OCI-LY7 (cell line): ENCODE measurements around the gene SLC25A21. TPM values are rescaled to one million over a fixed set of nuclear protein-coding genes. Genes with fewer than 3 reads are reported as not detected.

Experiments
- BruUV-seq: library from RNA; stranded (reverse); fragments of 400-500 nt; replicated peaks from 2 replicates; lab custom pipeline; 2021; lab: Mats Ljungman, UMichigan
- CTCF ChIA-PET: fragments of 300-600 bp; sonication (Branson Sonifier 250); formaldehyde crosslinking; loops from one replicate; lab custom pipeline; 2022; ENCODE audit warnings: antibody characterized with exemption; ENCODE audit not compliant: unreplicated experiment; lab: Charles Lee
- POLR2A ChIA-PET: fragments of 300-600 bp; sonication (Branson Sonifier 250); formaldehyde crosslinking; loops from one replicate; lab custom pipeline; 2022; ENCODE audit warnings: antibody characterized with exemption; lab: Charles Lee
- DNase-seq: peaks from one replicate; pipeline ENCODE4 v3.0.0-alpha.2; 2015; ENCODE audit warnings: low spot score
- H2AFZ ChIP-seq: fragments of 200-600 bp; sonication (generic), shearing (Covaris generic); 2 replicates; pipeline ENCODE4 v1.6.1; 2014; ENCODE audit warnings: mild to moderate bottlenecking, antibody characterized with exemption, low read length, moderate library complexity
- H3K27ac ChIP-seq: fragments of 200-600 bp; sonication (generic); 2 replicates; pipeline ENCODE4 v1.5.1; 2014; ENCODE audit warnings: mixed run types, low read depth, mild to moderate bottlenecking, moderate library complexity, low read length, inconsistent platforms; ENCODE audit not compliant: poor library complexity, severe bottlenecking
- H3K36me3 ChIP-seq: fragments of 200-600 bp; sonication (generic); 2 replicates; pipeline ENCODE4 v1.6.1; 2014; ENCODE audit warnings: mild to moderate bottlenecking, antibody characterized with exemption, low read length, moderate library complexity, mixed read lengths; ENCODE audit not compliant: insufficient read depth
- H3K4me1 ChIP-seq: fragments of 200-600 bp; sonication (generic); 2 replicates; pipeline ENCODE4 v1.5.1; 2014; ENCODE audit warnings: mild to moderate bottlenecking, low read length; ENCODE audit not compliant: insufficient read depth, poor library complexity, severe bottlenecking
- H3K4me2 ChIP-seq: fragments of 200-600 bp; sonication (generic); 2 replicates; pipeline ENCODE4 v1.6.1; 2014; ENCODE audit warnings: mild to moderate bottlenecking, low read length
- H3K4me3 ChIP-seq: fragments of 200-600 bp; sonication (generic); 2 replicates; pipeline ENCODE4 v1.5.1; 2014; ENCODE audit warnings: mild to moderate bottlenecking, low read depth, low read length; ENCODE audit not compliant: poor library complexity, severe bottlenecking
- H3K79me2 ChIP-seq: fragments of 200-600 bp; sonication (generic); 2 replicates; pipeline ENCODE4 v1.6.1; 2016; ENCODE audit warnings: low read depth, mild to moderate bottlenecking, low read length, moderate library complexity, mixed read lengths; ENCODE audit not compliant: insufficient read depth
- H3K9me2 ChIP-seq: fragments of 200-600 bp; sonication (generic); 2 replicates; pipeline ENCODE4 v1.6.1; 2016; ENCODE audit warnings: mild to moderate bottlenecking, low read length, mixed read lengths; ENCODE audit not compliant: insufficient read depth
- H3K9me3 ChIP-seq: fragments of 200-600 bp; sonication (generic); 2 replicates; pipeline ENCODE4 v1.6.1; 2014; ENCODE audit warnings: mild to moderate bottlenecking, mixed run types, low read length, mixed read lengths
- H4K20me1 ChIP-seq: fragments of 200-600 bp; sonication (generic); 2 replicates; pipeline ENCODE4 v1.6.1; 2014; ENCODE audit warnings: mild to moderate bottlenecking, antibody characterized with exemption, low read length, moderate library complexity, mixed read lengths; ENCODE audit not compliant: insufficient read depth
- EZH2phosphoT487 ChIP-seq: fragments of 200-600 bp; sonication (generic); IDR thresholded peaks from 2 replicates; pipeline ENCODE4 v1.6.1; 2018; ENCODE audit warnings: low read depth, borderline replicate concordance, mild to moderate bottlenecking, mixed run types, antibody characterized with exemption, low read length, moderate library complexity, mixed read lengths
- intact Hi-C: fragments of 100-400 bp; cut with micrococcal nuclease; formaldehyde crosslinking; loops from one replicate; pipeline ENCODE4 v1.10.0; 2022; ENCODE audit not compliant: unreplicated experiment
- total RNA-seq, 2 experiments: library from RNA; depleted of rRNA in 1 of 2; stranded (reverse); fragments of >200 nt in 1 of 2; shearing (Covaris generic) in 1 of 2; gene quantifications; 2 replicates each; pipeline ENCODE4 v1.2.3, GENCODE V29; 2014 to 2022
- TF ChIP-seq, protein P1 (sequence below): fragments of 200-600 bp; sonication (generic); conservative IDR thresholded peaks from 2 replicates; pipeline ENCODE4 v1.5.1; 2014; ENCODE audit warnings: mild to moderate bottlenecking, antibody characterized with exemption, low read length, moderate library complexity, mixed read lengths

SLC25A21 gene
- total RNA-seq, 2 experiments from 2014 or later = not detected

- intact Hi-C loops = no loop called here
- Histone ChIP-seq H3K27ac (no peak overlapping the region), H3K4me3 (no peak overlapping the region), H3K9me3 (no peaks in the 10 kb centered on the region), H3K4me1 (no peaks in the 10 kb centered on the region), H3K9me2 (no peaks in the 10 kb centered on the region), H3K36me3 (no peaks in the 10 kb centered on the region), H4K20me1 (no peaks in the 10 kb centered on the region), H2AFZ (no peak overlapping the region), H3K79me2 (no peaks in the 10 kb centered on the region), H3K4me2 (no peak overlapping the region)
- CTCF ChIA-PET = no interaction called here
- TF ChIP-seq, protein P1, sequence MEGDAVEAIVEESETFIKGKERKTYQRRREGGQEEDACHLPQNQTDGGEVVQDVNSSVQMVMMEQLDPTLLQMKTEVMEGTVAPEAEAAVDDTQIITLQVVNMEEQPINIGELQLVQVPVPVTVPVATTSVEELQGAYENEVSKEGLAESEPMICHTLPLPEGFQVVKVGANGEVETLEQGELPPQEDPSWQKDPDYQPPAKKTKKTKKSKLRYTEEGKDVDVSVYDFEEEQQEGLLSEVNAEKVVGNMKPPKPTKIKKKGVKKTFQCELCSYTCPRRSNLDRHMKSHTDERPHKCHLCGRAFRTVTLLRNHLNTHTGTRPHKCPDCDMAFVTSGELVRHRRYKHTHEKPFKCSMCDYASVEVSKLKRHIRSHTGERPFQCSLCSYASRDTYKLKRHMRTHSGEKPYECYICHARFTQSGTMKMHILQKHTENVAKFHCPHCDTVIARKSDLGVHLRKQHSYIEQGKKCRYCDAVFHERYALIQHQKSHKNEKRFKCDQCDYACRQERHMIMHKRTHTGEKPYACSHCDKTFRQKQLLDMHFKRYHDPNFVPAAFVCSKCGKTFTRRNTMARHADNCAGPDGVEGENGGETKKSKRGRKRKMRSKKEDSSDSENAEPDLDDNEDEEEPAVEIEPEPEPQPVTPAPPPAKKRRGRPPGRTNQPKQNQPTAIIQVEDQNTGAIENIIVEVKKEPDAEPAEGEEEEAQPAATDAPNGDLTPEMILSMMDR = no peak
- TF ChIP-seq EZH2phosphoT487 = no peak
- DNase-seq = no peak
- BruUV-seq = no TSS peak
- POLR2A ChIA-PET = interaction anchor here (1.2 kb wide), 1 partner anchor 9 kb away, joined by 3 read pairs; no protein-coding TSS in a partner anchor
Observed at GRCh38 chr14:36748610-36749213, 423.7 kb downstream of the SLC25A21 start.

- no peaks in the 10 kb centered on the region for H3K36me3 ChIP-seq
- no peak overlapping the region for H3K4me2 ChIP-seq
- no peaks in the 10 kb centered on the region for H3K9me3 ChIP-seq
- peak; percentile 25 for DNase-seq
- no peak overlapping the region for H3K4me3 ChIP-seq
- H2AFZ ChIP-seq = no peak overlapping the region
- no peaks in the 10 kb centered on the region for H3K79me2 ChIP-seq
- POLR2A ChIA-PET = interaction anchor here (0.6 to 1.2 kb wide), 2 partner anchors 10 to 25 kb away, joined by 3 read pairs; no protein-coding TSS in a partner anchor
- no TSS peak for BruUV-seq
- H4K20me1 ChIP-seq = no peaks in the 10 kb centered on the region
- TF ChIP-seq, protein P1 = peak; percentile 83
- TF ChIP-seq EZH2phosphoT487 = no peak
- no peaks in the 10 kb centered on the region for H3K4me1 ChIP-seq
- no peak overlapping the region for H3K27ac ChIP-seq
- CTCF ChIA-PET = no interaction called here
- no peaks in the 10 kb centered on the region for H3K9me2 ChIP-seq
- intact Hi-C loops = no loop called here
Observed at GRCh38 chr14:36747411-36748184, 424.8 kb downstream of the SLC25A21 start.

DNA sequence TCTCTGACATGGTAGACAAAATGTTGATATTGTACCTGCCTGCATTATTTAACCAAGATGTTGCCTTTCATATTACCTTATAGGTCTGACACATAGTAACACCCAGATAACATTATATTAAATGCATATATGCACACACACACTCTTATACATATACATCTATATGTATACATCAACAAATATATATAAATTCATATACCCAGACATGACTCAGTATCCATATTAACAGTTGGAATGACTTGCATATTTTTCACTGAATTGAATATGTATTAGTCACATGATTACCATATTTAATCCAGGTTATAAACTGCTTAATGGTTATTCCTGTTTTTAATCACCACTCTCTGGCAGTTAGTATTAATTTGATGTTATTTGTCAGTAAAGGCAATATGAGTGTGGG is 425.5 kb downstream of the SLC25A21 start:
- no peaks in the 10 kb centered on the region for H3K4me1 ChIP-seq
- H4K20me1 ChIP-seq = no peaks in the 10 kb centered on the region
- TF ChIP-seq, protein P1 = no peak
- TF ChIP-seq EZH2phosphoT487 = no peak
- ChIA-PET CTCF (no interaction called here), POLR2A (no interaction called here)
- no peaks in the 10 kb centered on the region for H3K9me3 ChIP-seq
- H3K79me2 ChIP-seq = no peaks in the 10 kb centered on the region
- H2AFZ ChIP-seq = no peak overlapping the region
- DNase-seq = no peak
- no TSS peak for BruUV-seq
- no peaks in the 10 kb centered on the region for H3K9me2 ChIP-seq
- intact Hi-C loops = no loop called here
- H3K4me3 ChIP-seq = no peak overlapping the region
- H3K36me3 ChIP-seq = no peaks in the 10 kb centered on the region
- no peak overlapping the region for H3K27ac ChIP-seq
- no peak overlapping the region for H3K4me2 ChIP-seq
